Measurements from ENCODE around the gene SAMD11.
A peak's percentile ranks its signal among the peaks of the same experiment; 100 is the strongest.

Gene SAMD11

DNA sequence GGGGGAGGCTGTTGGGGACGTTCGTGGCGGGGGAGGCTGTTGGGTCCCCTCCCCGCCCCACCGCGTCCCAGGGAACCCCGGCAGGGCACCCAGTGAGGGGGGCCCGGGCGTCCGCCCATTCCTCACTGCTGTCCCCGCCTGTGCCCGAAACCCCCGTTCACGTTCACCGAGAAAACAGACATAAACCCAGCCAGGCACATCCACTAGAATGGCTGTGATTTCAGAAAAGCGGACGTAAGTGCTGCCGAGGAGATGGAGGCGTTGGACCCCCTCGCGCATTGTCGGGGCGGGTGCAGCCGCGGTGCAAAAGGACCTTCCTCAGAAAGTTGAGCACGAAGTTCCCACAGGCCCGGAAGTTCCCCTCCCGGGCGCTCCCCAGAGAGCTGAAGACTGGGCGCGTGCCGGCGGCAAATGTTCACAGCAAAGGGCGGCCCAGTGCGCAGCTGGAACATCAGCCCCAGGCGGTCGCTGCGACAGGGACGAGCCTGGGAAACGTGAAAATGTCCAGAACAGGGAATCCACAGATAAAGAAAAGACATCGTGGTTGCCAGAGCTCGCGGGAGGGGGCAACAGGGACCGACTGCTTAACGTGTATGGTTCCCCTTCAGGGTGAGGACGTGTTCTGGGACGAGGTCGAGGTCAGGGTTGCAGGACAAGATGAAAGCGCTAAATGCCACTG lies 18.5 kb upstream of the SAMD11 start:
- no peak for DNase-seq

DNA sequence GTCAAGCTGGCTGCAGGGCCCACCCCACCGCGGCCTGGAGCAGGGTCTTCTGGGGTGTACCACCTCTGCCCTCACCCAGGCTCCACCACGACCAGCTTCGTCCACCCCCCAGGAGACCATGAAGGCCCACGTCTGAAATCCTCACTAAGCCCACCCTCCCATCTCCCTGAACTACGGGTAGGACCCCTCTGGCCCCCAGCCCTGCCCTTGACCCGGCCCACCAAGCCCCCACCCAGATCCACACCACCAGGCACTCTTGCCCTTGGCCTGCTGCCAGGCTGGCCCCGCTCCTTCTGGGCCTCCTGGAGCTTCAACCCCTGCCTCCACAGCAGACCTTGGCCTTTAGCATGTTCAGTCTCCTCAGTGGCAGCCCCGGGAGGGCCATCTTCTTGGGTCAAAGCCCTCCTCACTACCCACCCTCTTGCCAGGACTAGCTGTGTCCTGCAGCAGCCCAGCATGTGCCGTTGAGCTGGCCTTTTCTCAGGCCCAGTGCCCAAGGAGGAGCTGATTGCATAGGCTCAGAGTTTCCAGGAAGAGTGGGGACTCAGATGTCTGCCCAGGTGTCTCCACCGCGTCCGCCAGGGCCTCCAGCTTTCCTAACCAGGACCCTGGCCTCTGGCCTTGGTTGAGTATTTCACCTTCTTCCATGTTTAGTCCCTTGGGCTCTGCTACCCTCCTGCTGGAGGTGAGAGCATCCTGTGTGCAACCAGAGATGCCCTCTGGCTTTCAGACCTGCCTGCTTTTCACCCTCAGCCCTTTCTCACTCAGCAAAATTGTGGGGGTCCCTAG lies 17.7 kb upstream of the SAMD11 start:
- DNase-seq = no peak

DNA sequence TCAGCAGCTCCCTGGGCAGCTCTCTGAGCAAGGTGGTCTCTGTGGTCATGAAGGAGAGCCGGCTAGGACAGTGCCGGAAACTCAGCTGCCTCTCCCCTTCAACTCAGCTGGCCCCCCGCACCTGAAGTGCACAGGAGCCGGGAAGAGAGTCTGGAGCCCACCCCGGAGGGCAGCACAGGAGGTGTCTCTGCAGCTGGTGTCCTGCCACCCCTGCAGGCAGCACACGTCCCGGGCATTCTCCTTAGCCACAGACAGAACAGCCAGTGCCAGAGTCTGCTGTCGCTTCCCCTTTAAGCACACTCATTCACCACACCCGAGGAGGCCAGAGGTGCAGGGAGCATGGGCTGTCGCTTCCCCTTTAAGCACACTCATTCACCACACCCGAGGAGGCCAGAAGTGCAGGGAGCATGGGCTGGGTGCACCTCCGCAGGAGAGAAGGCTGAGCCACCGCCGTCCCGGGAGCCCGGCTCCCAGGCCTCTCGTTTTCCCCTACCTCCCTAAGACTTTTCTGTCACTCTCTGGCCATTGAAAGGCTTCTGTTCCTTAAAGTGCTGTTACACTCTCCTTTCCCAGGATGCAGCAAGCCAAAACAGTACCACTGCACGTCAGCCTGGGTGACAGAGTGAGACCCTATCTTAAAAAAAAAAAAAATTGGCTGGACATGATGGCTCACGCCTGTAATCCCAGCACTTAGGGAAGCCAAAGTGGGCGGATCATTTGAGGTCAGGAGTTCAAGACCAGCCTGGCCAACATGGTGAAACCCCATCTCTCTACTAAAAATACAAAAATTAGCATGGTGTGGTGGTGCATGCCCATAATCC lies 16.9 kb upstream of the SAMD11 start:
- no peak for DNase-seq

DNA sequence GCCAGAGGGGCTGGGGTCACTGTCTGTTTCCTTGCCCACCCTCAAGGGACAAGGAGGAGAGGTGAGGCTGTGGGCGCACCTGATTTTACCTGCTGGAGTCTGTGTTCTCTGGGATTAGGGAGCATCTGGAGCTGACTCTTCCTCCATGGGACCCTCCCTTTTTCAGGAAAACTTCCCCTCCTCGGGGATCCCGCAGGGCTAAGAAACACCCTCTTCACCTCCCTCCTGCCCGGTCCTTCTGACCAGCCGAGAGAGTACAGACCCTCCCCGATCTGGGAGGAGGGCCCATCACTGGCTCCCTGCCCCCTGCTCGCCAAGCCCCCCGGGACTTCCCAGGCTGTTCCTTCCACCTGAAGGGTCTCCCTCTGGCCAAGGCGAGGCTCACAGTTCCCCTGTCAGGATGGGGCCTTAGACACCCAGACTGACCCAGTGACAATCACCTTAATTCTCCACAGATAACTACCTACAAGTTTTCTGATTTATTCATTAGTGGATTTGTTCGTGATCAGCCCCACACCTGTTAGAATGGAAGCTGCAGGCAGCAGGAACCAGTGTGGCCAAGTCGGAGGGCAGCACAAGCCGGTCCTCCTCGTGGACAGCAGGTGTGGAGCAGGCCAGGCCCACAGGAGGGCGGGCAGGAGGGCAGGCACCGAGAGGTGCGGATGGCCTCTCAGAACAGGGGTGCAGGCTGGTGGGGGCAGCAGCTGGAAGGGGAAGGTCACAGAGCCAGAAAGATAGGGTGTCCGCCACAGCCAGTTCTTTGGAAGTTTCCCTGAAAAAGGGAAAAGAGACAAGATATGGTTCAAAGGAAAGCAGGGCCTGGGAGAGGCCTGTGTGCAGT lies 15.9 kb upstream of the SAMD11 start:
- no peak for DNase-seq

DNA sequence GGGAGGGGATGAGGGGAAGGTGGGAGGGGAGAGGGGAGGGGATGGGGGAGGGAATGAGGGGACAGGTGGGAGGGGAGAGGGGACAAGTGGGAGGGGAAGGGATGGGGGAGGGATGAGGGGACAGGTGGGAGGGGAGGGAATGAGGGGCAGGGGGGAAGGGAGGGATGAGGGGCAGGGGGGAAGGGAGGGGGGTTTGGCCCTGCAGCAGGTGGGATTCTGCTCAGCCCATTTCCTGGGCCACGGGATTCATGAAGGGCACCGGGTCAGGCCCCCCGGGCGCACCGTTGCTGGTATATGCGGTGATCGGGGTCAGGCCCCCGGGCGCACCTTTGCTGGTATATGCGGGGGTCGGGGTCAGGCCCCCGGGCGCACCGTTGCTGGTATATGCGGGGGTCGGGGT lies 15.1 kb upstream of the SAMD11 start:
- no peak for DNase-seq

DNA sequence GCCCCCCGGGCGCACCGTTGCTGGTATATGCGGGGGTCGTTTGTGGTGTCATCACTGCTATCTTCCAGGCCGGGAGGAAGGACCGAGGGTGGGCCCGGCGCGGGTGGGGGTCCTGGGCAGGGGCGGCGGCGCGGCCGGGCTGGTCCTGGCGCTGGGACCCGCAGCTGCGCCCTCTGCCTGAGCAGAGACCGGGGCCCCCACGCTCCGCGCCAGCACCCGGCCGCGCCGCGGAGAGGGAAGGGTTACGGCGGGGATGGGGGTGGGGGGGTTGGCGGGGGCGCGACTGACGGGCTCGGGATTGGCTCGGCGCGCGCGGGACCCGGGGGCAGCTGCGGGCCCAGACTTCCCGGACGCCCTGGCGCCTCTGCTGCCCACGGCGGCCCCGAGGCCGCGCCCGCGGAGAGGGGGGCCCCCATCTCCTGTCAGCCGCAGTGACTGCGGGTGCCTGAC lies 13.8 kb upstream of the SAMD11 start:
- DNase-seq = no peak

DNA sequence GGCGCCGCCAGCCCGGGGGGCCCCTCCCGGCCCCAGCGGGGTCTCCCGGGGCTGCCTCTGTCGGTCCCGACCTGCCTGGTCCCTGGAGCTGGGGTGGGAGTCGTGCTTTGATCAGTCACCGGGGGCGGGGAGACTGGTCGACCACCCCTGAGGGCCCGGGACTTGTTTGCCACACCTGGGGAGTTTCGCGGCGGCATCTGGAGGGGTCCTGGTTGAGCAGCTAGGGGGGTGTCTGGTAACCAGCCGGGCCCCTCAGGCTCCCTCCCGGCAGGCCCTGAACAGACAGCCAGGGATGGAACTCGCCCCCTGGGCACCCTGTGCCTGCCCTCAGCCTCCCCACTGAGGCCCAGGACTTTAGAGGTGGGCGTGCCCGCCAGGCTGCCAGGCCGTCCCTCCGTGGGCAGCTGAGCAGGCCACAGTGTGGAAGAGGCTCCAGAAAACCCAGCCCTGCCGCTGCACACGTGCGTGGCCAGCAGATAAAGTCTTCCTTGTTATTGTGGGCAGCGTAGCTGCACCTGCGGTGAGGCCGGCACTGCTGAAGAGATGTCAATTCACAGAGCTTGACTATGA lies 13.3 kb upstream of the SAMD11 start:
- DNase-seq = no peak

DNA sequence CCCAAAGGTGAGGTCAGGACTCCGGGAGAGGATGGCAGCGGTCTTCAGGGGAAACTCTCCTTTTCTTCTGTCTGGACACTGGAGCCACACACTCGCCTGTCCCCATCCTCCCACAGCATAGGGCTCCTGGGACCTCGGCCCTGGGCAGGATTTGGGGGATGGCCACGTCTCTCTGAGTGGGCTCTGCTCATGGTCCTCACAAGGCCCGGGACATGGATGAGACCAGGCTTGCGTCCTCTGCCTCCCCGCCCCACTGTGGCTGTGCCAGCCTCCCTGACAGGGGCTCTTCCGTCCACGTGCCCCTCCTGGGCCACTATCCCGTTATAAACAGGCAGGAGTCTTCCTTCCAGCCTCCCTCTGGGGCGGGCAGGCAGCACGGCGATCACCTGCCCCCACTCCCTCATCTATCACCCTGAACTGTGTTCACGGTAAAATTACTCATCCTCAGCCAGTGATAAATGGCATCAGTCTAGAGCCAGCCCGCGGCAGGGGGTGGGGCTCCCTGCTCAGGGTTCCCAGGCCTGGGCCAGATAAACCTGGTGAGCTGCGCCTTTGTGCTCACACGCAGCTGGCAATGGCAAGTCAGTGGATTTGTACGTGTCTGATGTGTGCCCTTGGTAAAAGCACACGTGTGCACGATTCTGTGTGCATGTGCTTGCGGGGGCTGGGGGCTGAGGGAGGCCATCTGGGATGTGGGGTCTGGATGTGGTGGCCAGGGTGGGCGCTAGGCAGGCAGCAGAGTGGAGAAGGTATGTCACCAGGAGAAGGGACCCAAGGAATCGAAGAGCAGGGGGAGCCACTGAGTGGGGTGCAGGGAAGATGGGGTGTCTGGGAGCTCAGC lies 12.6 kb upstream of the SAMD11 start:
- DNase-seq = peak in 1 of 2 experiments; percentile 64

DNA sequence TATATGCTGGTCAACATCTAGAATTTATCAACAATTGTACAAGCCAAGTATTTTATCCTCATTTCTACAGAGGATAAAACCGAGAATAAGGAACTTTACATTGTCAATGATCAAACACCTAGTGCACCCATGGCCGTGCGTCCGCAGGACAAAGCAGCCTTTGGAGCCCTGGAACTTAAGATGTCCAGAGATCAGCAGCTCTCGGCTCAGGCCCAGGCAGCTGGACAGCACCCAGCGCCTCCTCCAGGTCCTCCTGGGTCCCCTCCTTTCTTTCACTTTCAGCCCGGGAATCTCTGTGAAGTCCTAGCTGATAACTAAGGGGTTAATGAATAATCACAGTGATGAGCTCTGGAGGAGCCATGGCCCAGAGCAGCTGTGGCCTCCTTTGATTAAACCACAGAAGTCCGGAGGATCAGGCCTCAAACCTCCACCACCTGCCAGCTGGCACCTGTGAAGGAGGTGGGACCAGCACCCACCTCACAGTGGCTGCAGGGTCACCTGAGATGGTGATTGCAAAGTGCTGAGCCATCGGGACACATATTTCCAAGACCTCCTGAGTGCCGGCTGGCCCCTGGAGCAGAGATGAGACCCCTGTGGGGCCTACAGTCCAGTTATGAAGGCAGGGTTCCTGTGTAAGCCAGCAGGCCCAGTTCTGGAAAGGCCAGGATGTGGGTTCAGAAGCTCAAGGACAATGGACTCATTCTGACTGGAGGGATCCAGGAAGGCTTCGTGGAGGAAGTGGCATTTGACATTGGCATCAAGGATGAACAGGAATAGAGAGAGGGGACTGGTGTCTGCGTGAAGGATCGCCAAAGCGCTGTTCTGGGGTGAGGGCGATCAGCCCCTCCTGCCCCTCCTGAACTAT lies 11.6 kb upstream of the SAMD11 start:
- DNase-seq = no peak

DNA sequence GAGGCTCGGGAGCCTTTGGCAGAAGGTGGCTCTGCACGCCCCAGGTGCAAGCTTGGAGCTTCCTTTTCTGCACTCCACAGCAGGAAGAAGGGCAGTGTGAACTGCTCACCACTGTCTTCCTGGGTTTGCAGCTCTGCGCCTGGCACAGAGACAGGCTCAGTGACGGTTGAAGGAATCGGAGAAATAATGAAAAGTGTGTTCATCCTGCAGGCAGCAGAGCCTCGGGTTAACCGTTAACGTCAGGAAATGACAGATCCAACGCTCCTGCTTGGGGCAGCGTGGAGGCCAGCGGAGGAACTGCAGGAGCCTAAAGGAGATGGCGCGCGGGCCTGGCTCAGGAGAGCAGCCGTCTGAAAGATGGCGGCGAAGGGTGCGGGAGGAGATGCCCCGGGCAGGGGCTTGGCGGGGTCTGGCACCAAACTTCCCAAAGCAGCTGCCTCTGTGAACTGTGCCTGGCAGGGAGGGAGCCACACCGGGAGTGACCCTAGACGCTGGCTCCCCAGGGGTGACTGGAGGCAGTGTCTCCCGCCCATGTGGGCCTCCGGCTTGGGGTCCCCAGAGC lies 10.9 kb upstream of the SAMD11 start:
- no peak for DNase-seq

DNA sequence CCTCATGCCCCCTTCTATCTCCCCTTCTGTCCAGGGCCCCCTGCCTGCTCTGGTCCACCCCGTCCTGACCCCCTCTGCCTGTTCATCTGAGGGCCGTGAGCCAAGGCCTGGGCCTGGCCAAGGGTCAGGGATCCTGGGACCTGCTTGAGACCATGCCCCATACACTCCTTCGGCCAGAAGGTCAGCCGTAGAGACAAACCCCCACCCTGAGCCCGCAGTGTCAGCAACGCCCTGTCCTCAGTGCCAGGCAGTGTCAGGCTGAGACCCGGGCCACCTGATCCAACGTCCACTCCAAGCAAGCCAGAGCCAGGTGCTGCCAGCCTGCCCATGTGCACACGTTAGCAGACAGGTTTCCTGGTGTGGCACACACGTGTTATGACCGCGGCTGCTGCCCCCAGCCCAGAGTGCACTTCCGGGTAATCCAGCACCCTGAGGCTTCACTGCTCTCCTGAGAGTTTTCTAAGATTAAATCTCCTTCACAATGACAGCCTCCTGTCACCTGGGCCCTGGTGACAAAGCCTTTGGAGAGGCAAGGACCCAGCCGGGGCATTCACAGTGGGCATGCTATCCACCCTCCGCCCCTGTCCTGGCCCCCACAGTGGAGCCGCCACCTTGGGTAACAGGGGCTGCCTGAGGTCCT lies 10.1 kb upstream of the SAMD11 start:
- no peak for DNase-seq

DNA sequence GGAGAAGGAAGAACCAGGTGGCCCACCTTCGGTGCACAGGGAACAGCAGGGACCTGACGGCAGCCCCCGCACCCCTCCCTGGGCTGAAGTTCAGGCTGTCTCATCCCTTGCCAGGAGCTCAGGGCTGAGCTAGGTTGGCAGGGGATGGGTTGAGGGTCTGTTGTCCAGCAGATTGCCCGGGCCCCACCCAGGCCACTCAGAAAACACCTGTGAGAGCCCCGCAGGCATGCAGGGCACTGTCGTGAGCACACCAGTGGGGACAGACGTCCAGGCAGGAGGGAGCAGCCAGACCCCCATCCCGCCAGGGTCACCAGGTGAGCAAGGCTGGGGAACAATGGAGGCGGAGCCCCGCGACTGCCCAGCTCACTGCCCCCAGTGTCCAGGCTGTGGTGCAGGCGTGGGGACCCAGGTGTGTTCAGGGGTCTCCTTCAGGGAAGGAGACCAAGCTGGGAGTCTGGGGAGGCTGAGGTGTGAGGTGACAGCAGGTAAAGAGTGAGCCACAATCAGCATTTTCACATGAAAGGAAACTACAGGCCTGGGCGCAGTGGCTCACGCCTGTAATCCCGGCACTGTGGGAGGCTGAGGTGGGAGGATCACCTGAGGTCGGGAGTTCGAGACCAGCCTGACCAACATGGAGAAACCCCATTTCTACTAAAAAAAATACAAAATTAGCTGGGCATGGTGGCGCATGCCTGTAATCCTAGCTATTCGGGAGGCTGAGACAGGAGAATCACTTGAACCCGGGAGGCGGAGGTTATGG lies 9.4 kb upstream of the SAMD11 start:
- DNase-seq = no peak

DNA sequence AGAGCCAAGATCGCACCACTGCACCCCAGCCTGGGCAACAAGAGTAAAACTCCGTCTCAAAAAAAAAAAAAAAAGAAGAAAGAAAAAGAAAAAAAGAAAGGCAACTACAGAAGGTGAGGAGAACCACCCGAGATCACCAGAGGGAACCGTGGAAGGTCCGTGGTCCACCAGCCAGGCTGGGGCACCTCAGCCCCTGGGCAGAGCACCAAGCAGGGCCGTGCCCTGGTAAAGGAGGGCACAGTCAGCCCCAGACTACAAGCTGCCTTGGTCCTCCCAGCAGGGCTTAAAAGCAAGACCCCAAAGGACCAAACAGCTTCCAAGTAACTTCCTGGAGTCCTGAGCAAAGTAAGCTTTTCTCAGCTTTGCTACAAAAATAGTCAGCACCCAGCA lies 8.8 kb upstream of the SAMD11 start:
- no peak for DNase-seq

DNA sequence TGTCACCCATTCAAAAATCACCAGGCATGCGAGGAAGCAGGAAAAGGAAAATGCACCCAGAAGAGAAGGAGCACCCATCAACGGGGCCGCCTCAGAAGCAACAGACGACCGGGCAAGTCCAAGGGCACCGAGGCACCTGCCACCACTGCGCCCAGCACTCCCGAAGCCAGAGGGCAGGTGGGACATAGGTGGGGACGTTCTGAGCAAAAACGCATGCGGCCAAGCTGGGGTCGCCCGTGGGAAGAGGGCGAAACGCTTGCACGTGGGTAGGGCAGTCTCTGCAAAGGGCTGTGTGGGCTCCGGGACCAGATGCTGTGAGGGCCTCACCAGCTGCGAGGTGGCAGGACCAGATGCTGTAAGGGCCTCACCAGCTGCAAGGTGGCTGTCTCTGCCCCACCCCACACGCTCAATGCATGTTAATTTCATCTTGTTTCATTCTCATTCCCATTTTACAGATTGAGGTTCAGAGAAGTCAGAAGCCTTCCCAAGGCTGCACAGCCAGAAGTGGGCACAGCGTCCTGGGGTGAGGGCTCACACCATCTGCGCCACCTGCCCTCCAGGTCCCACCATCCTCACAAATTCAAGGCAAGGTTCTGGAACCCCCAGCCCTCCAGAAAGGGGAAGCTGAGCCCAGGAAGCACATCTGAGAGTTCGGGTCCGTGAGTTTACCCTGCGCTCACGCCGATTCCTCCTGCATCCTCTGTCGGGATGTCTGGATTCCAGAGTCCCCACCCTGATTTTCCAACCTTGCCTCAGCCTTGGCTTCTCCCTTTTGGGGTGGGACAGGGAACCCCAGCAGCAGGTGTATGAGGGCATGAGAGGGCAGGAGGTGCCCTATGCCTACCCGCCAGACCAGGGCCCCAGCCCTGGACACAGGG lies 8.2 kb upstream of the SAMD11 start:
- no peak for DNase-seq

DNA sequence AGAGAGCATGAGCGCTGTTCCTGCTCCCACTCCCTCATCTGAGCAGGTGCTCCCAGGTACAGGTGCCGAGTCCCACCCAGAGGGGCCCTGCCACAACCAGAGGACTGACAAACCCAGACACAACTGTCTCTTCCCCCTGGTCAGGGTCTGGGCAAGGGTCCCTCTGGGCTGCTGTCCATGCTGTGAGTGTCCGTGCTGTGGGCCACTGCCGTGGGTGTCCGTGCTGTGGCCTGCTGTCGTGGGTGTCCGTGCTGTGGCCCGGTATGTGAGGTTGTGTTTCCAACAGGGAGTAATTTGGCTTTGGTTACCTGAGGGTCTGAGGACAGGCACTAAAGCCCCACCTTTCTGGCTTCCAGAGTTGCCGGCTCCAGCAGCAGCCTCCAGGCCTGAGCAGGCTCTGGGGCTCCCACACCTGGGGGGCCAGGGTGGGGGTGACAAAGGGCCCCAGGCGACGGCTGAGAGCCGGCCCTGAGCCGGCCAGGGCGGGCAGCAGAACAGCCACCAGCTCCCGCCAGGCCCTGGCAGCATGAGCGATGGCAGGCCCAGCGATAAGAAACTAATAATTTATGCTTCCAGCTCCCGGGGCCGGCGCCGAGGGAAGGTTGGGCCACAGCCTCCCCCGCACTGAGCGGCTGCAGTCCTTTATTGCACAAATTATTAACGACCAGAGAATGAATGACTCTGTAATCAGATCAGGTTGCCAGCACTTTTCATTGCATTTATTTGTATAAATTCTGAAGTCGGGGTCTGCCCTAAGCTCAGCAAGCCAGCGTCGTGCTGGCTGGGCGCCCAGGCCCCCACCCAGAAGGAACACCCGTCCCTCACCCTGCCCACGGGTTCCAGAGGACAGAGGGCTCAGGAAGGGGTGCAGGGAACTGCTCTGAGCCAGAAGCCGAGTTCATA lies 7.3 kb upstream of the SAMD11 start:
- no peak for DNase-seq

DNA sequence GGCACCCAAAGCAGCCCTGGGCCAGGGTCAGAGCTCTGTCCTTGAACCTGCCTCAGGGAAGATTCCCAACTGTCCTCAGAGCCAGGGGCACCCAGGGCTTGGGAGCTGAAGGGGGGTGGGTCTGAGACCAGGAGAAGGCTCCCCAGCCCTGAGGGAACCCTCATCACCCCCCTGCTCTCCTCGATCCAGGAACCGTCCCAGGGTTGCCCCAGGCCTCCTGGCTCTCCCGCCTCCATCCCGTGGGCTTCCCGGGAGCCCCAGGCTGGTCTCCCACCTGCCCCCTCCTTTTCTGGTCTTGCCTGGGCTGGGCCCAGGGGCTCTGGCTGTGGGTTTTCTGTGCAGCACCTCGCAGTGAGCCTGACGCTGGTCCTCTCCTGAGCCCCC lies 6.7 kb upstream of the SAMD11 start:
- DNase-seq = no peak

All from NCI-H446 (cell line).